ENCODE data around the gene KPNA2. TPM values are rescaled to one million over a fixed set of nuclear protein-coding genes. Genes with fewer than 3 reads are reported as not detected.

KPNA2 gene
- total and polyA plus RNA-seq, 10 of the 15 experiments (the other 5 are each of a cell fraction or from before 2014, with no cell fraction given) = 202 to 731 (median 283) TPM

DNA sequence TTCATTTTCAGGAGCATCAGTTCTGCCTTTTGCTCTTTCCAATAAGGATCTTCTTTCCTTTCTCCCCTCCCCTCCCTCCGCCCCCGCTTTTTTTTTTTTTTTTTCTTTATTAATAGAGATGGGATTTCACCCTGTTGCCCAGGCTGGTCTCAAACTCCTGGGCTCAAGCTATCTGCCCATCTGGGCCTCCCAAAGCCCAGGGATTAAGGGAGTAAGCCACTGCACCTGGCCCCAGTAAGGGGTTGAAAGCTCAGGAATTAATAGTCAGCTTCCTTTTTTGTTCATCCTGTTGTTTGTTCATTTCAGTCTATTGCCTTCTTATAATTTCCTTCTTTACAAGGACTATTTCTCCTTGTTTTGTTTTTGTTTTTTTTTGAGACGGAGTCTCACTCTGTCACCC lies 31.3 kb upstream of the KPNA2 start:
- ChIA-PET CTCF (no interaction called here), POLR2A (no interaction called here), SMC1A (ENCODE audit: uncharacterized antibody, unreplicated experiment) (no interaction called here), RAD21 (ENCODE audit: unreplicated experiment) (no interaction called here)
- no peak for TF ChIP-seq BACH1 (IDR thresholded peaks at IDR 0.05; ENCODE audit: borderline replicate concordance)
- no peak for TF ChIP-seq TCF3 (IDR thresholded peaks at IDR 0.05; ENCODE audit: borderline replicate concordance, insufficient read depth, low read depth, low read length)
- no peak for TF ChIP-seq NBN (IDR thresholded peaks at IDR 0.05)
- TF ChIP-seq SUZ12 (IDR thresholded peaks at IDR 0.05; ENCODE audit: unreplicated experiment) = no peak
- TF ChIP-seq ZNF622 (IDR thresholded peaks at IDR 0.05) = no peak
- TF ChIP-seq, protein P1, sequence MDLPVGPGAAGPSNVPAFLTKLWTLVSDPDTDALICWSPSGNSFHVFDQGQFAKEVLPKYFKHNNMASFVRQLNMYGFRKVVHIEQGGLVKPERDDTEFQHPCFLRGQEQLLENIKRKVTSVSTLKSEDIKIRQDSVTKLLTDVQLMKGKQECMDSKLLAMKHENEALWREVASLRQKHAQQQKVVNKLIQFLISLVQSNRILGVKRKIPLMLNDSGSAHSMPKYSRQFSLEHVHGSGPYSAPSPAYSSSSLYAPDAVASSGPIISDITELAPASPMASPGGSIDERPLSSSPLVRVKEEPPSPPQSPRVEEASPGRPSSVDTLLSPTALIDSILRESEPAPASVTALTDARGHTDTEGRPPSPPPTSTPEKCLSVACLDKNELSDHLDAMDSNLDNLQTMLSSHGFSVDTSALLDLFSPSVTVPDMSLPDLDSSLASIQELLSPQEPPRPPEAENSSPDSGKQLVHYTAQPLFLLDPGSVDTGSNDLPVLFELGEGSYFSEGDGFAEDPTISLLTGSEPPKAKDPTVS (IDR thresholded peaks at IDR 0.05; ENCODE audit: low read depth, low read length) = no peak
- no peak for TF ChIP-seq POLR2A (IDR thresholded peaks at IDR 0.05; ENCODE audit: low read depth, low read length)
- TF ChIP-seq HCFC1 (IDR thresholded peaks at IDR 0.05; ENCODE audit: low read length) = no peak
- no peak for TF ChIP-seq ZNF384 (IDR thresholded peaks at IDR 0.05; ENCODE audit: borderline replicate concordance, low read depth, low read length)
- TF ChIP-seq, protein P2, sequence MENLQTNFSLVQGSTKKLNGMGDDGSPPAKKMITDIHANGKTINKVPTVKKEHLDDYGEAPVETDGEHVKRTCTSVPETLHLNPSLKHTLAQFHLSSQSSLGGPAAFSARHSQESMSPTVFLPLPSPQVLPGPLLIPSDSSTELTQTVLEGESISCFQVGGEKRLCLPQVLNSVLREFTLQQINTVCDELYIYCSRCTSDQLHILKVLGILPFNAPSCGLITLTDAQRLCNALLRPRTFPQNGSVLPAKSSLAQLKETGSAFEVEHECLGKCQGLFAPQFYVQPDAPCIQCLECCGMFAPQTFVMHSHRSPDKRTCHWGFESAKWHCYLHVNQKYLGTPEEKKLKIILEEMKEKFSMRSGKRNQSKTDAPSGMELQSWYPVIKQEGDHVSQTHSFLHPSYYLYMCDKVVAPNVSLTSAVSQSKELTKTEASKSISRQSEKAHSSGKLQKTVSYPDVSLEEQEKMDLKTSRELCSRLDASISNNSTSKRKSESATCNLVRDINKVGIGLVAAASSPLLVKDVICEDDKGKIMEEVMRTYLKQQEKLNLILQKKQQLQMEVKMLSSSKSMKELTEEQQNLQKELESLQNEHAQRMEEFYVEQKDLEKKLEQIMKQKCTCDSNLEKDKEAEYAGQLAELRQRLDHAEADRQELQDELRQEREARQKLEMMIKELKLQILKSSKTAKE (IDR thresholded peaks at IDR 0.05; ENCODE audit: low read depth, poor library complexity, severe bottlenecking) = no peak
- no peak for TF ChIP-seq MYB (IDR thresholded peaks at IDR 0.05; ENCODE audit: borderline replicate concordance, low read depth, low read length)
- TF ChIP-seq STAT1 (conservative IDR thresholded peaks at IDR 0.05) = no peak
- TF ChIP-seq POU2F2 (IDR thresholded peaks at IDR 0.05; ENCODE audit: borderline replicate concordance, low read depth, low read length) = no peak
- DNase-seq (ENCODE audit: low read depth, low spot score) = no peak
- Histone ChIP-seq H3K4me2 (ENCODE audit: control insufficient read depth, insufficient read depth) (no peak overlapping the region), H3K4me3 (no peak overlapping the region), H4K20me1 (ENCODE audit: control insufficient read depth, insufficient read depth) (no peaks in the 10 kb centered on the region), H3K27me3 (replicated peaks in 1 of 2; ENCODE audit: control insufficient read depth in 2 of 2, insufficient read depth in 2 of 2, low read length in 1 of 2) (no peaks in the 10 kb centered on the region), H3K4me1 (ENCODE audit: control insufficient read depth, insufficient read depth, low read length) (no peaks in the 10 kb centered on the region), H3K9me3 (replicated peaks; ENCODE audit: control insufficient read depth, insufficient read depth, low read length) (no peaks in the 10 kb centered on the region), H3K27ac (ENCODE audit: control insufficient read depth, insufficient read depth) (no peak overlapping the region), H2AFZ (ENCODE audit: control insufficient read depth, low read depth, low read length) (no peak overlapping the region), H3K9ac (ENCODE audit: control insufficient read depth, insufficient read depth, low read length) (no peak overlapping the region), H3K79me2 (ENCODE audit: control insufficient read depth, insufficient read depth, low read length) (no peaks in the 10 kb centered on the region), H3K36me3 (ENCODE audit: control insufficient read depth in 2 of 2, insufficient read depth in 2 of 2, low read length in 1 of 2) (no peaks in the 10 kb centered on the region)
- intact Hi-C loops (cut with micrococcal nuclease; ENCODE audit: unreplicated experiment) (no loop called here), in situ Hi-C loops (cut with MboI) (no loop called here)
- no peak for FAIRE-seq
- ATAC-seq = no peak
- BruUV-seq (replicated peaks) = no TSS peak
- WGBS (ENCODE audit: insufficient coverage, insufficient replicate concordance, low lambda C conversion rate, missing lambda C conversion rate) = 53% methylated on average over 3 of the region's 3 CpGs

Data from GM12878 (cell line).